ENCODE measurements around the gene NAV3.

Gene NAV3

GRCh38 chr12:78199926-78200325, 369.2 kb downstream of the NAV3 start:
- no peak overlapping the region for H2BK120ac ChIP-seq (ENCODE audit: low read depth, low read length)
- no CpG with 5 or more reads among the region's 1 CpG for WGBS
- H2BK5ac ChIP-seq (ENCODE audit: low read depth, low read length, poor library complexity, severe bottlenecking): no peak overlapping the region
- peaks cover 0 to 62% of the 10 kb centered on the region in 2 experiments for H3K36me3 ChIP-seq (ENCODE audit: control insufficient read depth in 1 of 2, insufficient read depth in 2 of 2, low read depth in 1 of 2, low read length in 2 of 2)
- no peak for DNase-seq
- H3K23ac ChIP-seq (ENCODE audit: low read length in 2 of 2): no peak overlapping the region
- H3K9me3 ChIP-seq (ENCODE audit: control insufficient read depth, low read length): no peaks in the 10 kb centered on the region
- H3K27ac ChIP-seq (ENCODE audit: low read length, poor library complexity, severe bottlenecking): no peak overlapping the region
- no peak overlapping the region for H4K8ac ChIP-seq (ENCODE audit: low read length)
- no peak overlapping the region for H3K18ac ChIP-seq (ENCODE audit: low read depth in 1 of 2, low read length in 2 of 2)
- no peak overlapping the region for H2AFZ ChIP-seq (ENCODE audit: low read depth, low read length)
- H2AK5ac ChIP-seq (ENCODE audit: low read length, severe bottlenecking): no peak overlapping the region
- no peaks in the 10 kb centered on the region for H3K27me3 ChIP-seq (ENCODE audit: control insufficient read depth in 1 of 2, insufficient read depth in 1 of 2, low read length in 2 of 2)
- no peak overlapping the region for H2BK15ac ChIP-seq (ENCODE audit: low read depth, poor library complexity, severe bottlenecking)
- no peak overlapping the region for H3K14ac ChIP-seq (ENCODE audit: low read length in 2 of 2)
- no peak overlapping the region for H2BK12ac ChIP-seq (ENCODE audit: low read length in 2 of 2)
- H3K4me1 ChIP-seq (ENCODE audit: control insufficient read depth, insufficient read depth, low read depth, low read length): peaks cover 1% of the 10 kb centered on the region
- no peaks in the 10 kb centered on the region for H3K79me1 ChIP-seq (replicated peaks; ENCODE audit: low read length, poor library complexity, severe bottlenecking)
- H3K9ac ChIP-seq (ENCODE audit: low read length): no peak overlapping the region
- H3K4ac ChIP-seq (ENCODE audit: low read depth in 1 of 2, low read length in 2 of 2): no peak overlapping the region
- H3K4me2 ChIP-seq (ENCODE audit: low read length, poor library complexity, severe bottlenecking): no peak overlapping the region
- H4K91ac ChIP-seq (ENCODE audit: low read length): no peak overlapping the region
- no peak overlapping the region for H3K4me3 ChIP-seq (ENCODE audit: insufficient read depth in 1 of 2, low read depth in 1 of 2, low read length in 2 of 2)

- H4K8ac ChIP-seq (ENCODE audit: low read length): no peak overlapping the region
- H2BK12ac ChIP-seq (ENCODE audit: low read length in 2 of 2): no peak overlapping the region
- H3K4me2 ChIP-seq (ENCODE audit: low read length, poor library complexity, severe bottlenecking): no peak overlapping the region
- no peak for DNase-seq
- no peak overlapping the region for H3K9ac ChIP-seq (ENCODE audit: low read length)
- H2AFZ ChIP-seq (ENCODE audit: low read depth, low read length): no peak overlapping the region
- H3K4me3 ChIP-seq (ENCODE audit: insufficient read depth in 1 of 2, low read depth in 1 of 2, low read length in 2 of 2): no peak overlapping the region
- no peak overlapping the region for H3K14ac ChIP-seq (ENCODE audit: low read length in 2 of 2)
- H3K27ac ChIP-seq (ENCODE audit: low read length, poor library complexity, severe bottlenecking): no peak overlapping the region
- 90% methylated on average over 2 of the region's 4 CpGs for WGBS
- no peaks in the 10 kb centered on the region for H3K27me3 ChIP-seq (ENCODE audit: control insufficient read depth in 1 of 2, insufficient read depth in 1 of 2, low read length in 2 of 2)
- H3K4me1 ChIP-seq (ENCODE audit: control insufficient read depth, insufficient read depth, low read depth, low read length): peaks cover 5% of the 10 kb centered on the region
- H3K23ac ChIP-seq (ENCODE audit: low read length in 2 of 2): no peak overlapping the region
- no peak overlapping the region for H4K91ac ChIP-seq (ENCODE audit: low read length)
- no peak overlapping the region for H2BK15ac ChIP-seq (ENCODE audit: low read depth, poor library complexity, severe bottlenecking)
- H3K79me1 ChIP-seq (replicated peaks; ENCODE audit: low read length, poor library complexity, severe bottlenecking): no peaks in the 10 kb centered on the region
- no peaks in the 10 kb centered on the region for H3K9me3 ChIP-seq (ENCODE audit: control insufficient read depth, low read length)
- no peak overlapping the region for H3K18ac ChIP-seq (ENCODE audit: low read depth in 1 of 2, low read length in 2 of 2)
- no peak overlapping the region for H2BK120ac ChIP-seq (ENCODE audit: low read depth, low read length)
- peaks cover 0 to 57% of the 10 kb centered on the region in 2 experiments for H3K36me3 ChIP-seq (ENCODE audit: control insufficient read depth in 1 of 2, insufficient read depth in 2 of 2, low read depth in 1 of 2, low read length in 2 of 2)
- H3K4ac ChIP-seq (ENCODE audit: low read depth in 1 of 2, low read length in 2 of 2): no peak overlapping the region
- H2AK5ac ChIP-seq (ENCODE audit: low read length, severe bottlenecking): no peak overlapping the region
- no peak overlapping the region for H2BK5ac ChIP-seq (ENCODE audit: low read depth, low read length, poor library complexity, severe bottlenecking)
These were observed 374.2 kb downstream of the NAV3 start for GRCh38 chr12:78204926-78205325.

GRCh38 chr12:78208092-78208491, 377.4 kb downstream of the NAV3 start:
- no peak overlapping the region for H3K4me3 ChIP-seq (ENCODE audit: insufficient read depth in 1 of 2, low read depth in 1 of 2, low read length in 2 of 2)
- no peaks in the 10 kb centered on the region for H3K9me3 ChIP-seq (ENCODE audit: control insufficient read depth, low read length)
- no peak overlapping the region for H2AK5ac ChIP-seq (ENCODE audit: low read length, severe bottlenecking)
- H3K36me3 ChIP-seq (ENCODE audit: control insufficient read depth in 1 of 2, insufficient read depth in 2 of 2, low read depth in 1 of 2, low read length in 2 of 2): peaks cover 0 to 53% of the 10 kb centered on the region in 2 experiments
- H3K4me2 ChIP-seq (ENCODE audit: low read length, poor library complexity, severe bottlenecking): no peak overlapping the region
- no peak overlapping the region for H2BK5ac ChIP-seq (ENCODE audit: low read depth, low read length, poor library complexity, severe bottlenecking)
- H4K8ac ChIP-seq (ENCODE audit: low read length): no peak overlapping the region
- no peak overlapping the region for H3K4ac ChIP-seq (ENCODE audit: low read depth in 1 of 2, low read length in 2 of 2)
- no peak overlapping the region for H2BK12ac ChIP-seq (ENCODE audit: low read length in 2 of 2)
- no peak overlapping the region for H3K14ac ChIP-seq (ENCODE audit: low read length in 2 of 2)
- H3K18ac ChIP-seq (ENCODE audit: low read depth in 1 of 2, low read length in 2 of 2): no peak overlapping the region
- H3K4me1 ChIP-seq (ENCODE audit: control insufficient read depth, insufficient read depth, low read depth, low read length): peaks cover 7% of the 10 kb centered on the region
- H3K23ac ChIP-seq (ENCODE audit: low read length in 2 of 2): no peak overlapping the region
- no peak overlapping the region for H3K9ac ChIP-seq (ENCODE audit: low read length)
- 61% methylated on average over 3 of the region's 6 CpGs for WGBS
- no peaks in the 10 kb centered on the region for H3K79me1 ChIP-seq (replicated peaks; ENCODE audit: low read length, poor library complexity, severe bottlenecking)
- H3K27me3 ChIP-seq (ENCODE audit: control insufficient read depth in 1 of 2, insufficient read depth in 1 of 2, low read length in 2 of 2): no peaks in the 10 kb centered on the region
- H2BK15ac ChIP-seq (ENCODE audit: low read depth, poor library complexity, severe bottlenecking): no peak overlapping the region
- H3K27ac ChIP-seq (ENCODE audit: low read length, poor library complexity, severe bottlenecking): no peak overlapping the region
- H2BK120ac ChIP-seq (ENCODE audit: low read depth, low read length): no peak overlapping the region
- no peak overlapping the region for H2AFZ ChIP-seq (ENCODE audit: low read depth, low read length)
- H4K91ac ChIP-seq (ENCODE audit: low read length): no peak overlapping the region
- no peak for DNase-seq

- 85% methylated on average over 7 of the region's 12 CpGs for WGBS
- Histone ChIP-seq H3K18ac (ENCODE audit: low read depth in 1 of 2, low read length in 2 of 2) (no peak overlapping the region), H3K79me1 (replicated peaks; ENCODE audit: low read length, poor library complexity, severe bottlenecking) (no peaks in the 10 kb centered on the region)
These were observed 379.3 kb downstream of the NAV3 start for GRCh38 chr12:78209846-78210505.

More at GRCh38 chr12:78209846-78210505, 379.3 kb downstream of the NAV3 start:
- no peaks in the 10 kb centered on the region for H3K9me3 ChIP-seq (ENCODE audit: control insufficient read depth, low read length)
- peaks cover 5% of the 10 kb centered on the region for H3K4me1 ChIP-seq (ENCODE audit: control insufficient read depth, insufficient read depth, low read depth, low read length)
- no peak overlapping the region for H2BK120ac ChIP-seq (ENCODE audit: low read depth, low read length)
- H2BK5ac ChIP-seq (ENCODE audit: low read depth, low read length, poor library complexity, severe bottlenecking): no peak overlapping the region
- peak overlapping the region in 1 of 2 experiments; percentile 87 for H3K14ac ChIP-seq (ENCODE audit: low read length in 2 of 2)
- H3K4ac ChIP-seq (ENCODE audit: low read depth in 1 of 2, low read length in 2 of 2): no peak overlapping the region
- no peak overlapping the region for H4K91ac ChIP-seq (ENCODE audit: low read length)
- peak; percentile 28 for DNase-seq
- peak overlapping the region in 1 of 2 experiments; percentile 64 for H3K23ac ChIP-seq (ENCODE audit: low read length in 2 of 2)
- H3K36me3 ChIP-seq (ENCODE audit: control insufficient read depth in 1 of 2, insufficient read depth in 2 of 2, low read depth in 1 of 2, low read length in 2 of 2): peaks cover 0 to 38% of the 10 kb centered on the region in 2 experiments
- no peak overlapping the region for H4K8ac ChIP-seq (ENCODE audit: low read length)
- H3K4me3 ChIP-seq (ENCODE audit: insufficient read depth in 1 of 2, low read depth in 1 of 2, low read length in 2 of 2): peak overlapping the region in 1 of 2 experiments; percentile 25
- no peak overlapping the region for H3K4me2 ChIP-seq (ENCODE audit: low read length, poor library complexity, severe bottlenecking)
- H3K27me3 ChIP-seq (ENCODE audit: control insufficient read depth in 1 of 2, insufficient read depth in 1 of 2, low read length in 2 of 2): no peaks in the 10 kb centered on the region
- no peak overlapping the region for H2AK5ac ChIP-seq (ENCODE audit: low read length, severe bottlenecking)
- H2AFZ ChIP-seq (ENCODE audit: low read depth, low read length): no peak overlapping the region
- H2BK12ac ChIP-seq (ENCODE audit: low read length in 2 of 2): no peak overlapping the region
- H3K9ac ChIP-seq (ENCODE audit: low read length): peak overlapping the region; percentile 71
- no peak overlapping the region for H2BK15ac ChIP-seq (ENCODE audit: low read depth, poor library complexity, severe bottlenecking)
- no peak overlapping the region for H3K27ac ChIP-seq (ENCODE audit: low read length, poor library complexity, severe bottlenecking)

Data from mesenchymal stem cell (in vitro differentiated cells and primary cell).